ENCODE data around the gene SUMO1.

The SUMO1 gene

GRCh38 chr2:202201220-202202160, 36.9 kb downstream of the SUMO1 start:
- no peak for DNase-seq (ENCODE audit: low read depth in 2 of 2)

GRCh38 chr2:202196727-202197126, 41.7 kb downstream of the SUMO1 start:
- DNase-seq (ENCODE audit: low read depth in 2 of 2) = no peak

GRCh38 chr2:202194418-202194817, 44.0 kb downstream of the SUMO1 start:
- no peak for DNase-seq (ENCODE audit: low read depth in 2 of 2)

- DNase-seq (ENCODE audit: low read depth in 2 of 2) = no peak
Observed at GRCh38 chr2:202193881-202194353, 44.5 kb downstream of the SUMO1 start.

GRCh38 chr2:202193305-202193704, 45.1 kb downstream of the SUMO1 start:
- DNase-seq (ENCODE audit: low read depth in 2 of 2) = no peak

GRCh38 chr2:202187570-202187969, 50.8 kb downstream of the SUMO1 start:
- DNase-seq (ENCODE audit: low read depth in 2 of 2) = no peak

GRCh38 chr2:202186641-202187202, 51.7 kb downstream of the SUMO1 start:
- no peak for DNase-seq (ENCODE audit: low read depth in 2 of 2)

GRCh38 chr2:202185156-202185555, 53.2 kb downstream of the SUMO1 start:
- no peak for DNase-seq (ENCODE audit: low read depth in 2 of 2)

GRCh38 chr2:202184557-202184956, 53.8 kb downstream of the SUMO1 start:
- DNase-seq (ENCODE audit: low read depth in 2 of 2) = no peak

- DNase-seq (ENCODE audit: low read depth in 2 of 2) = peak; percentile 7 to 8
Observed at GRCh38 chr2:202178346-202178958, 59.9 kb downstream of the SUMO1 start.

- no peak for DNase-seq (ENCODE audit: low read depth in 2 of 2)
Observed at GRCh38 chr2:202172439-202173211, 65.8 kb downstream of the SUMO1 start.

- DNase-seq (ENCODE audit: low read depth in 2 of 2) = no peak
Observed at GRCh38 chr2:202171241-202171825, 67.1 kb downstream of the SUMO1 start.

GRCh38 chr2:202169832-202170424, 68.5 kb downstream of the SUMO1 start:
- DNase-seq (ENCODE audit: low read depth in 2 of 2) = no peak

GRCh38 chr2:202169131-202169530, 69.3 kb downstream of the SUMO1 start:
- no peak for DNase-seq (ENCODE audit: low read depth in 2 of 2)

- DNase-seq (ENCODE audit: low read depth in 2 of 2) = no peak
Observed at GRCh38 chr2:202165945-202166344, 72.5 kb downstream of the SUMO1 start.

- DNase-seq (ENCODE audit: low read depth in 2 of 2) = no peak
Observed at GRCh38 chr2:202165208-202165607, 73.2 kb downstream of the SUMO1 start.

GRCh38 chr2:202164411-202164810, 74.0 kb downstream of the SUMO1 start:
- no peak for DNase-seq (ENCODE audit: low read depth in 2 of 2)

- no peak for DNase-seq (ENCODE audit: low read depth in 2 of 2)
Observed at GRCh38 chr2:202161151-202161835, 77.1 kb downstream of the SUMO1 start.

- DNase-seq (ENCODE audit: low read depth in 2 of 2) = no peak
Observed at GRCh38 chr2:202158796-202159195, 79.6 kb downstream of the SUMO1 start.

GRCh38 chr2:202157211-202157990, 81.0 kb downstream of the SUMO1 start:
- no peak for DNase-seq (ENCODE audit: low read depth in 2 of 2)
